Endothelial cell of umbilical vein (primary cell): Measurements from ENCODE around the gene DLGAP4. TPM values are rescaled to one million over a fixed set of nuclear protein-coding genes. Genes with fewer than 3 reads are reported as not detected.

Experiments used
- BruUV-seq: library from RNA; stranded (reverse); fragments of 400-500 nt; replicated peaks from 2 replicates; lab custom pipeline; 2021; lab: Mats Ljungman, UMichigan
- CTCF ChIA-PET: fragments of 300-600, 350-600 bp; sonication (Branson Sonifier 250); formaldehyde crosslinking; loops from one replicate; lab custom pipeline; 2021; ENCODE audit warnings: antibody characterized with exemption, inconsistent platforms; lab: Charles Lee
- POLR2A ChIA-PET: fragments of 300-600, 350-600 bp; sonication (Branson Sonifier 250); formaldehyde crosslinking; loops from one replicate; lab custom pipeline; 2021; ENCODE audit warnings: antibody characterized with exemption, inconsistent platforms; lab: Charles Lee
- DNase-seq: peaks from one replicate; pipeline ENCODE4 v3.0.0-alpha.2; 2011; ENCODE audit warnings: low read depth, low spot score
- FAIRE-seq: peaks from 2 replicates; lab custom pipeline; 2011; peaks lifted over from hg19 to GRCh38; lab: Jason Lieb, UNC
- H2AFZ ChIP-seq: 2 replicates; pipeline ENCODE4 v1.6.0; 2012; ENCODE audit warnings: low read depth, low read length, control low read depth, inconsistent platforms
- H3K27ac ChIP-seq: 2 replicates; pipeline ENCODE4 v1.5.1; 2011; ENCODE audit warnings: low read depth, mild to moderate bottlenecking, control low read depth, low read length, moderate library complexity; ENCODE audit not compliant: insufficient read depth
- H3K27me3 ChIP-seq, 2 experiments: 2 replicates each; pipeline versions ENCODE4 v1.6.0 to v1.6.1; 2011; ENCODE audit warnings: low read length in 2 of 2, mixed read lengths in 1 of 2; ENCODE audit not compliant: control insufficient read depth in 2 of 2, insufficient read depth in 2 of 2
- H3K36me3 ChIP-seq, 2 experiments: 2 replicates in 1 of 2; 3 replicates in 1 of 2; pipeline ENCODE4 v1.5.1; 2011; ENCODE audit warnings: low read length in 2 of 2, mild to moderate bottlenecking in 1 of 2, moderate library complexity in 1 of 2; ENCODE audit not compliant: control insufficient read depth in 2 of 2, insufficient read depth in 2 of 2; ENCODE audit errors: extremely low read depth in 1 of 2
- H3K4me1 ChIP-seq: 3 replicates; pipeline ENCODE4 v1.5.1; 2011; ENCODE audit warnings: mild to moderate bottlenecking, low read length; ENCODE audit not compliant: control insufficient read depth, insufficient read depth; ENCODE audit errors: extremely low read depth
- H3K4me2 ChIP-seq: 2 replicates; pipeline ENCODE4 v1.6.1; 2011; ENCODE audit warnings: low read length, control low read depth, mixed read lengths; ENCODE audit not compliant: insufficient read depth
- H3K4me3 ChIP-seq, 3 experiments: fragments of 200-600 bp in 1 of 3; sonication (generic), shearing (Covaris generic) in 1 of 3; replicated peaks in 1 of 3; 2 replicates each; pipeline ENCODE4 v1.5.1; 2011 to 2016; ENCODE audit warnings: control low read depth in 3 of 3, low read length in 3 of 3, mild to moderate bottlenecking in 2 of 3, inconsistent platforms in 1 of 3, low read depth in 1 of 3, moderate library complexity in 1 of 3; ENCODE audit not compliant: insufficient read depth in 1 of 3
- H3K79me2 ChIP-seq: 2 replicates; pipeline ENCODE4 v1.6.0; 2012; ENCODE audit warnings: low read length, inconsistent platforms; ENCODE audit not compliant: control insufficient read depth, insufficient read depth
- H3K9ac ChIP-seq: replicated peaks from 2 replicates; pipeline ENCODE3; 2011; ENCODE audit warnings: low read length, control low read depth; ENCODE audit not compliant: insufficient read depth; ENCODE audit errors: extremely low read depth
- H3K9me1 ChIP-seq: replicated peaks from 3 replicates; pipeline ENCODE4 v1.6.0; 2011; ENCODE audit warnings: mild to moderate bottlenecking, low read length; ENCODE audit not compliant: control insufficient read depth, insufficient read depth; ENCODE audit errors: extremely low read depth
- H3K9me3 ChIP-seq: replicated peaks from 2 replicates; pipeline ENCODE4 v1.5.1; 2012; ENCODE audit warnings: low read length, inconsistent platforms; ENCODE audit not compliant: control insufficient read depth, insufficient read depth
- H4K20me1 ChIP-seq: replicated peaks from 2 replicates; pipeline ENCODE3; 2011; ENCODE audit warnings: mild to moderate bottlenecking, low read length; ENCODE audit not compliant: control insufficient read depth, insufficient read depth; ENCODE audit errors: extremely low read depth
- CTCF ChIP-seq, 2 donors: IDR thresholded peaks; 1 replicate in 1 of 2; 2 replicates in 1 of 2; pipeline ENCODE4 v1.5.1; 2011; ENCODE audit warnings: low read length in 2 of 2, mild to moderate bottlenecking in 2 of 2, moderate library complexity in 2 of 2, control low read depth in 1 of 2, inconsistent platforms in 1 of 2, low read depth in 1 of 2; ENCODE audit not compliant: insufficient read depth in 1 of 2; ENCODE audit errors: extremely low read depth in 1 of 2
- EZH2 ChIP-seq: IDR thresholded peaks from 2 replicates; pipeline ENCODE4 v1.6.1; 2012; ENCODE audit warnings: borderline replicate concordance, low read depth, mild to moderate bottlenecking, moderate library complexity, low read length, inconsistent platforms; ENCODE audit not compliant: severe bottlenecking
- FOS ChIP-seq: IDR thresholded peaks from 2 replicates; pipeline ENCODE4 v1.6.1; 2011; ENCODE audit warnings: mild to moderate bottlenecking, low read length, moderate library complexity, borderline replicate concordance; ENCODE audit not compliant: insufficient read depth
- GATA2 ChIP-seq: IDR thresholded peaks from 2 replicates; pipeline ENCODE4 v1.7.0; 2011; ENCODE audit warnings: low read depth, mild to moderate bottlenecking, moderate library complexity, mixed read lengths, low read length; ENCODE audit not compliant: insufficient read length, insufficient read depth
- JUN ChIP-seq: IDR thresholded peaks from 2 replicates; pipeline ENCODE4 v1.6.1; 2011; ENCODE audit warnings: borderline replicate concordance, low read depth; ENCODE audit not compliant: insufficient read length, insufficient read depth
- MAX ChIP-seq: IDR thresholded peaks from 2 replicates; pipeline ENCODE4 v1.6.1; 2011; ENCODE audit not compliant: insufficient read depth, insufficient read length
- MYC ChIP-seq: IDR thresholded peaks from one replicate; pipeline ENCODE4 v1.6.1; 2011; ENCODE audit warnings: mild to moderate bottlenecking, low read depth, low read length
- POLR2A ChIP-seq: IDR thresholded peaks from 2 replicates; pipeline ENCODE4 v1.6.1; 2012; ENCODE audit warnings: low read depth, mild to moderate bottlenecking, control low read depth, low read length
- POLR2AphosphoS5 ChIP-seq: IDR thresholded peaks from 2 replicates; pipeline ENCODE4 v1.6.1; 2012; ENCODE audit warnings: low read depth, mild to moderate bottlenecking, control low read depth, low read length, moderate library complexity; ENCODE audit not compliant: insufficient read depth
- dilution Hi-C: fragments of 300-500 bp; cut with MboI; formaldehyde crosslinking; loops from one replicate; pipeline ENCODE4 v1.15.0; 2019; ENCODE audit warnings: low sequenced_read_pairs; ENCODE audit not compliant: extremely low pct_ligation_motif_present
- intact Hi-C: fragments of 100-400 bp; cut with micrococcal nuclease; formaldehyde crosslinking; loops from one replicate; pipeline ENCODE4 v1.10.0; 2022
- polyA plus RNA-seq, 4 experiments: library from polyadenylated mRNA; depleted of rRNA in 3 of 4; stranded (reverse) in 3 of 4; unstranded in 1 of 4; fragments of >200 nt; gene quantifications; 2 replicates each; pipeline versions ENCODE4 v1.2.1 to v1.2.3, GENCODE V29; 2011 to 2012; ENCODE audit warnings: missing spikeins in 1 of 4
- total RNA-seq: library from RNA; stranded (reverse); gene quantifications from 2 replicates; pipeline ENCODE4 v1.2.3, GENCODE V29; 2021

DLGAP4 gene
- total and polyA plus RNA-seq, 2 donors (not counting 3 experiments of a cell fraction or from before 2014, with no cell fraction given), result 57.5 to 125 TPM

DNA sequence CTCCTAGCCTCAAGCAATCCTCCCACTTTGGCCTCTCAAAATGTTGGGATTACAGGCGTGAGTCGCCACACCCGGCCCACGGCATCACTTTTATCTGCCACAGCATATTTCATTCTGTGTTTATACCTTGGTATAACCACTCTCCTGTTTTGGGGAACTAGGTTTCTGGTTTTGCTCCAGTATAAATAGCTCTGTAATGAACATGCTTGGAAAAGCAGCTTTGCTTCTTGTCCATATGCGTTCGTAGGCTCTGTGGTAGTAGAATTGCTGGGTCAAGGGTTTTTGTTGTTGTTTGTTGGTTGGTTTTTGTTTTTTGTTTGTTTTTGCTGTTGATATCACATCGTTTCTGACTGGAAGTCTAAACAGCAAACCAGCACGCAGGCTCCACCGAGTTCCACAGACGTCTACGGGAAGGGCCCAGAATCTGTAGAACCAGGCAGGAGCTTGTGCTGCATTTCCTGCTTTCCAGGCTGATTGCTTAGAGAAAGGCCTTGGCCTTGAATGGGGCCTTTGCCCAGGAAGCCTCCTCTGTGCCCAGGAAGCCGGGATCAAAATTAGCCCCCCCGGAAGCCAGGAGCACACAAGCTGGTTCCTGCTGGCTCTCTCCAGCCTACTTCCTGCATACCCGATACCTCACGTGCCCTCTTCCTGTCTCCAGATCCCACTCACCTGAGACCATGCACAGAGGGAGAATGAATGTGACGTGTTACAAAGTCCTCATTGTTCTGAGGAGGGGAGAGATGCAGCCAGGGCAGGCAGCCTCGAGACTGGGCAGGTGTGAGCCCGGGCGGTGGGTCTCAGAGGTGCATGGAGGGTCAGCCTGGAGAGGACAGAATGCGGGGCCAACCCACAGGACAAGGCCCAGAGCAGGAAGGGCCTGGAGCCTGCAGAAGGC, 35.1 kb upstream of the DLGAP4 start:
- Histone ChIP-seq H4K20me1 (no peaks in the 10 kb centered on the region), H3K4me2 (no peak overlapping the region), H3K27me3 (peaks cover 0 to 3% of the 10 kb centered on the region in 2 experiments), H3K36me3 (no peaks in the 10 kb centered on the region), H3K4me3 (no peak overlapping the region), H3K79me2 (no peaks in the 10 kb centered on the region), H3K27ac (no peak overlapping the region), H3K9me3 (no peaks in the 10 kb centered on the region), H2AFZ (no peak overlapping the region), H3K9me1 (no peaks in the 10 kb centered on the region), H3K9ac (no peak overlapping the region), H3K4me1 (no peaks in the 10 kb centered on the region)
- FAIRE-seq (no peak), DNase-seq (no peak)
- ChIA-PET CTCF (interaction anchor here (0.6 to 6.3 kb wide), 8 partner anchors 18 to 1185 kb away, joined by 3 to 96 read pairs (median 4); no protein-coding TSS in a partner anchor), POLR2A (no interaction called here)
- dilution Hi-C loops (no loop called here), intact Hi-C loops (loop anchor here (10.0 kb wide), 1 partner anchor 124 kb away; no protein-coding TSS in a partner anchor)
- TF ChIP-seq POLR2AphosphoS5 (no peak), JUN (no peak), POLR2A (no peak), MYC (no peak), CTCF (IDR thresholded peaks at IDR 0.05; ENCODE audit: extremely low read depth in 1 of 2, insufficient read depth in 1 of 2, low read depth in 1 of 2, low read length in 2 of 2) (no peak), EZH2 (no peak), FOS (no peak), MAX (no peak), GATA2 (no peak)
- no TSS peak for BruUV-seq
